Tibial nerve (tissue), 4 donors: Measurements from ENCODE around the gene TEAD3. TPM values are rescaled to one million over a fixed set of nuclear protein-coding genes. Genes with fewer than 3 reads are reported as not detected.
A peak's percentile ranks its signal among the peaks of the same experiment; 100 is the strongest.

Experiments used
- DNase-seq, 2 donors: peaks; one replicate each; pipeline ENCODE4 v3.0.0-alpha.2; 2019; ENCODE audit warnings: low spot score in 2 of 2
- H3K27ac ChIP-seq, 4 donors: fragments of 200-600 bp; sonication (generic) in 3 of 4; one replicate each; pipeline ENCODE4 v1.5.1; 2017 to 2019; ENCODE audit warnings: mild to moderate bottlenecking in 1 of 4
- H3K27me3 ChIP-seq, 2 donors: fragments of 200-600 bp; sonication (generic) in 1 of 2; one replicate each; pipeline versions ENCODE4 v1.5.1 to v1.6.0; 2017 to 2019
- H3K36me3 ChIP-seq, 3 donors: fragments of 200-600 bp; sonication (generic); one replicate each; pipeline ENCODE4 v1.5.1; 2018 to 2019
- H3K4me1 ChIP-seq, 4 donors: fragments of 200-600 bp; sonication (generic) in 3 of 4; one replicate each; pipeline ENCODE4 v1.5.1; 2017 to 2019
- H3K4me3 ChIP-seq, 4 donors: fragments of 200-600 bp; sonication (generic) in 3 of 4; one replicate each; pipeline ENCODE4 v1.5.1; 2017 to 2019; ENCODE audit warnings: mild to moderate bottlenecking in 1 of 4, moderate library complexity in 1 of 4
- H3K9me3 ChIP-seq, 4 donors: fragments of 200-600 bp; sonication (generic) in 3 of 4; one replicate each; pipeline ENCODE4 v1.5.1; 2017 to 2019
- CTCF ChIP-seq, 5 experiments: fragments of 200-600 bp in 3 of 5; fragments of 450-650 bp in 2 of 5; sonication (generic) in 3 of 5; IDR thresholded peaks; one replicate each; pipeline ENCODE4 v1.5.1; 2016 to 2019; ENCODE audit warnings: antibody characterized with exemption in 5 of 5, mild to moderate bottlenecking in 3 of 5, moderate library complexity in 2 of 5
- EP300 ChIP-seq, 2 donors: sonication (generic); formaldehyde crosslinking; IDR thresholded peaks; one replicate each; pipeline ENCODE4 v1.6.1; 2017; ENCODE audit warnings: antibody characterized with exemption in 2 of 2, mild to moderate bottlenecking in 1 of 2
- POLR2A ChIP-seq, 2 donors: fragments of 450-650 bp; IDR thresholded peaks; one replicate each; pipeline ENCODE4 v1.6.1; 2017; ENCODE audit warnings: antibody characterized with exemption in 2 of 2, mild to moderate bottlenecking in 2 of 2, moderate library complexity in 2 of 2
- WGBS, 2 donors: methylation state at CpG; one replicate each; pipeline ENCODE4 v1.1.5; 2018; 5-methylcytosine and 5-hydroxymethylcytosine counted together
- total RNA-seq, 4 donors: library from RNA; depleted of rRNA; stranded (reverse); fragments of >200 nt; gene quantifications; one replicate each; pipeline ENCODE4 v1.1.0, GENCODE V29; 2016

TEAD3 gene
- total RNA-seq, 4 donors from 2014 or later: 9.8 to 20.1 (median 13.6) TPM

- TF ChIP-seq EP300 (IDR thresholded peaks at IDR 0.05): no peak
- TF ChIP-seq POLR2A (IDR thresholded peaks at IDR 0.05): no peak
- TF ChIP-seq CTCF (IDR thresholded peaks at IDR 0.05): no peak
- H3K9me3 ChIP-seq: no peaks in the 10 kb centered on the region
- H3K27me3 ChIP-seq: no peaks in the 10 kb centered on the region
- peaks cover 0 to 69% (median 6%) of the 10 kb centered on the region in 3 donors for H3K36me3 ChIP-seq
- peak overlapping the region; percentile 84 to 90 (median 86) for H3K27ac ChIP-seq
- peak overlapping the region; percentile 73 to 94 (median 87) for H3K4me3 ChIP-seq
- H3K4me1 ChIP-seq: peaks cover 0 to 38% (median 3%) of the 10 kb centered on the region in 4 donors
- 57% methylated on average over 18 of the region's 18 CpGs for WGBS, 2 donors
- DNase-seq: no peak
These were observed 26.9 kb downstream of the TEAD3 start for GRCh38 chr6:35469751-35470662.

- Histone ChIP-seq H3K27me3 (no peaks in the 10 kb centered on the region), H3K27ac (peak overlapping the region; percentile 84 to 90 (median 86)), H3K4me3 (peak overlapping the region; percentile 73 to 94 (median 87)), H3K9me3 (no peaks in the 10 kb centered on the region), H3K36me3 (peaks cover 0 to 69% (median 6%) of the 10 kb centered on the region in 3 donors), H3K4me1 (peaks cover 0 to 38% (median 3%) of the 10 kb centered on the region in 4 donors)
- WGBS, 2 donors: 4 to 7% methylated on average over 20 to 24 of the region's 37 CpGs
- no peak for DNase-seq
- no peak for TF ChIP-seq CTCF (IDR thresholded peaks at IDR 0.05)
- TF ChIP-seq POLR2A (IDR thresholded peaks at IDR 0.05): no peak
- TF ChIP-seq EP300 (IDR thresholded peaks at IDR 0.05): no peak
These were observed 27.7 kb downstream of the TEAD3 start for GRCh38 chr6:35468980-35469750.

- 0 to 1% methylated on average over 51 to 67 of the region's 86 CpGs for WGBS, 2 donors
- Histone ChIP-seq H3K9me3 (no peaks in the 10 kb centered on the region), H3K27ac (peak within 1 kb of the TSS; percentile 84 to 90 (median 86)), H3K4me1 (peaks cover 0 to 38% (median 3%) of the 10 kb centered on the region in 4 donors), H3K36me3 (peaks cover 0 to 69% (median 6%) of the 10 kb centered on the region in 3 donors), H3K27me3 (no peaks in the 10 kb centered on the region), H3K4me3 (peak within 1 kb of the TSS; percentile 73 to 94 (median 87))
- TF ChIP-seq CTCF (IDR thresholded peaks at IDR 0.05): peak; percentile 95 to 99 (median 98)
- peak; percentile 48 to 99 for TF ChIP-seq EP300 (IDR thresholded peaks at IDR 0.05)
- peak; percentile 92 to 94 for TF ChIP-seq POLR2A (IDR thresholded peaks at IDR 0.05)
- DNase-seq: peak; percentile 88 to 96
These were observed 28.5 kb downstream of the TEAD3 start, which contains the start of gene RPL10A for GRCh38 chr6:35468181-35468979. Gene RPL10A (plus strand): TSS chr6:35468401. CDS start chr6:35468435, 34 bp downstream.

GRCh38 chr6:35465646-35466045, 31.2 kb downstream of the TEAD3 start:
- TF ChIP-seq CTCF (IDR thresholded peaks at IDR 0.05): no peak
- TF ChIP-seq POLR2A (IDR thresholded peaks at IDR 0.05): no peak
- no peak for TF ChIP-seq EP300 (IDR thresholded peaks at IDR 0.05)

More at GRCh38 chr6:35465646-35466045, 31.2 kb downstream of the TEAD3 start:
- Histone ChIP-seq H3K27ac (no peak overlapping the region), H3K9me3 (no peaks in the 10 kb centered on the region), H3K36me3 (peaks cover 0 to 64% (median 4%) of the 10 kb centered on the region in 3 donors), H3K4me3 (no peak overlapping the region), H3K4me1 (peaks cover 0 to 20% (median 3%) of the 10 kb centered on the region in 4 donors), H3K27me3 (no peaks in the 10 kb centered on the region)
- 92 to 95% methylated on average over 1 of the region's 1 CpG for WGBS, 2 donors
- no peak for DNase-seq
